Measurements from ENCODE around the gene FASN.

GRCh38 chr17:82029391-82029790 is 68.6 kb downstream of the FASN start:
- TF ChIP-seq CTCF (conservative IDR thresholded peaks at IDR 0.05; ENCODE audit: low read length) (no peak), EZH2phosphoT487 (IDR thresholded peaks at IDR 0.05; ENCODE audit: borderline replicate concordance, low read depth, low read length) (no peak)
